Activated CD8-positive, alpha-beta T cell treated with anti-CD3 and anti-CD28 coated beads for 36 hours (primary cell): ENCODE results near the gene GLT8D1. TPM values are rescaled to one million over a fixed set of nuclear protein-coding genes. Genes with fewer than 3 reads are reported as not detected.
"Not testable (repeated sequence)": the region's sequence is repeated elsewhere in the genome, so short reads cannot be mapped to it uniquely, and the experiment has no call there.

Source experiments
- ATAC-seq: fragments of 200-7000 bp; cut with Tn5 transposase; one replicate; pipeline ENCODE4 v1.10.0; 2021; ENCODE audit warnings: mild to moderate bottlenecking, moderate library complexity
- CTCF ChIA-PET: fragments of 350-600 bp; sonication (Branson Sonifier 250); formaldehyde crosslinking; loops from one replicate; lab custom pipeline; 2021; ENCODE audit warnings: antibody characterized with exemption; lab: Charles Lee
- POLR2A ChIA-PET: fragments of 350-600 bp; sonication (Branson Sonifier 250); formaldehyde crosslinking; loops from one replicate; lab custom pipeline; 2021; ENCODE audit warnings: antibody characterized with exemption; lab: Charles Lee
- DNase-seq: peaks from one replicate; pipeline ENCODE4 v3.0.0-alpha.2; 2020
- H3K27ac Mint-ChIP-seq: one replicate; pipeline ENCODE4 v1.8.0; 2021; ENCODE audit warnings: mild to moderate bottlenecking, mixed read lengths
- H3K27me3 Mint-ChIP-seq: one replicate; pipeline ENCODE4 v1.8.0; 2021; ENCODE audit warnings: mixed read lengths
- H3K36me3 Mint-ChIP-seq: one replicate; pipeline ENCODE4 v1.8.0; 2021; ENCODE audit warnings: low read depth, mixed read lengths
- H3K4me1 Mint-ChIP-seq: one replicate; pipeline ENCODE4 v1.8.0; 2021; ENCODE audit warnings: low read depth, mixed read lengths
- H3K4me3 Mint-ChIP-seq: one replicate; pipeline ENCODE4 v1.8.0; 2021; ENCODE audit warnings: mild to moderate bottlenecking, moderate library complexity, mixed read lengths
- H3K9me3 Mint-ChIP-seq: one replicate; pipeline ENCODE4 v1.8.0; 2021; ENCODE audit warnings: mixed read lengths
- intact Hi-C: fragments of 100-400 bp; cut with micrococcal nuclease; formaldehyde crosslinking; loops from one replicate; pipeline ENCODE4 v1.10.0; 2022
- total RNA-seq, 2 experiments: library from RNA; stranded (reverse); gene quantifications; one replicate each; pipeline ENCODE4 v1.2.3, GENCODE V29; 2021
- TF ChIP-seq, protein P1 (sequence below): fragments of 200-600 bp; IDR thresholded peaks from one replicate; pipeline ENCODE4 v1.8.0; 2022; ENCODE audit warnings: antibody characterized with exemption, mild to moderate bottlenecking

The GLT8D1 gene
- total RNA-seq, 2 experiments from 2014 or later = 34.0 to 35.0 TPM

DNA sequence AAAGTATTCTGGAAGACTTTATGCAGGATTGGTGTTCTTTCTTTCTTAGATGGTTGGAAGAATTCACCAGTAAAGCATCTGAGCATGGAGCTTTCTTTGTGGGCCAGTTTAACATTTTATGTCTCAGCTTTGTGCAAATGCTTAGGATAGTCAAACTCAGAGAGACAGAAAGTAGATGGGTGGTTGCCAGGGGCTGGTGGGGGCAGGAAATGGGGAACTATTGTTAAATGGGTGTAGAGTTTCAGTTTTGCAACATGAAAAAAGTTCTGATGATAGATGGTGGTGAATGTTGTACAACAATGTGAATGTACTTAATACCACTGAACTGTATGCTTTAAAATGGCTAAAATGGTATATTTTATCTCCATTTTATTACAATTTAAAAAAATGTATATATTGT, 25.1 kb upstream of the GLT8D1 start:
- Mint-ChIP-seq H3K36me3 (peaks cover 65% of the 10 kb centered on the region), H3K27ac (no peak overlapping the region), H3K4me3 (no peak overlapping the region), H3K27me3 (no peaks in the 10 kb centered on the region), H3K9me3 (peaks cover 18% of the 10 kb centered on the region), H3K4me1 (peaks cover 7% of the 10 kb centered on the region)
- CTCF ChIA-PET = no interaction called here
- peak; percentile 14 for DNase-seq
- intact Hi-C loops = no loop called here
- TF ChIP-seq, protein P1, sequence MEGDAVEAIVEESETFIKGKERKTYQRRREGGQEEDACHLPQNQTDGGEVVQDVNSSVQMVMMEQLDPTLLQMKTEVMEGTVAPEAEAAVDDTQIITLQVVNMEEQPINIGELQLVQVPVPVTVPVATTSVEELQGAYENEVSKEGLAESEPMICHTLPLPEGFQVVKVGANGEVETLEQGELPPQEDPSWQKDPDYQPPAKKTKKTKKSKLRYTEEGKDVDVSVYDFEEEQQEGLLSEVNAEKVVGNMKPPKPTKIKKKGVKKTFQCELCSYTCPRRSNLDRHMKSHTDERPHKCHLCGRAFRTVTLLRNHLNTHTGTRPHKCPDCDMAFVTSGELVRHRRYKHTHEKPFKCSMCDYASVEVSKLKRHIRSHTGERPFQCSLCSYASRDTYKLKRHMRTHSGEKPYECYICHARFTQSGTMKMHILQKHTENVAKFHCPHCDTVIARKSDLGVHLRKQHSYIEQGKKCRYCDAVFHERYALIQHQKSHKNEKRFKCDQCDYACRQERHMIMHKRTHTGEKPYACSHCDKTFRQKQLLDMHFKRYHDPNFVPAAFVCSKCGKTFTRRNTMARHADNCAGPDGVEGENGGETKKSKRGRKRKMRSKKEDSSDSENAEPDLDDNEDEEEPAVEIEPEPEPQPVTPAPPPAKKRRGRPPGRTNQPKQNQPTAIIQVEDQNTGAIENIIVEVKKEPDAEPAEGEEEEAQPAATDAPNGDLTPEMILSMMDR = no peak
- ATAC-seq = no peak
- POLR2A ChIA-PET = no interaction called here

DNA sequence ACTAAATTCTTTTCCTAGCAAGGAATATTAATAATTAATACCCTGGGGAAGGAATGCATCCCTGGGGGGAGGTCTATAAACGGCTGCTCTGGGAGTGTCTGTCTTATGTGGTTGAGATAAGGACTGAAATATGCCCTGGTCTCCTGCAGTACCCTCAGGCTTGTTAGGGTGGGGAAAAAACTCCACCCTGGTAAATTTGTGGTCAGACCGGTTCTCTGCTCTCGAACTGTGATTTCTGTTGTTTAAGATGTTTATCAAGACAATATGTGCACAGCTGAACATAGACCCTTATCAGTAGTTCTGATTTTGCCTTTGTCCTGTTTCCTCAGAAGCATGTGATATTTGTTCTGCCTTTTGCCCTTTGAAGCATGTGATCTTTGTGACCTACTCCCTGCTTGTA, 23.2 kb upstream of the GLT8D1 start:
- CTCF ChIA-PET, POLR2A ChIA-PET, H3K27me3 Mint-ChIP-seq, H3K4me3 Mint-ChIP-seq, intact Hi-C loops, H3K4me1 Mint-ChIP-seq, H3K27ac Mint-ChIP-seq, ATAC-seq: not testable (repeated sequence)
- peak; percentile 12 for DNase-seq
- Mint-ChIP-seq H3K9me3 (peaks cover 18% of the 10 kb centered on the region), H3K36me3 (peaks cover 52% of the 10 kb centered on the region)

DNA sequence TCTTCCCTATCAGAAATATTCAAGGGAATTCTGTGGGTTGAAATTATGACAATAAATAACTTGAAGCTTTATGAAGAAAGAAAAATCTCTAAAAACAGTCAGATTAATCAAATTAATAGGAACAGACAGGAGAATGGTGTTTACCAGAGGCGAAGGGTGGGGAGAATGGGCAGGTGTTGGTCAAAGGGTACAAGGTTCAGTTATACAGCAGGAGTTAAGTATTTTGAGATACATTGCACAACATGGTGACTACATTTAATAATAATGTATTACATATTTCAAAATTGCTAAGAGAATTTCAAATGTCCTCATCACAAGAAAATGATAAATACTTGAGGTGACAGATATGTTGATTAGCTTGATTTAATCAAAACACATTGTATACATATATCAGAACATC, 18.9 kb upstream of the GLT8D1 start:
- Mint-ChIP-seq H3K27me3 (no peaks in the 10 kb centered on the region), H3K4me3 (no peak overlapping the region), H3K9me3 (peaks cover 11% of the 10 kb centered on the region), H3K27ac (no peak overlapping the region), H3K4me1 (peaks cover 21% of the 10 kb centered on the region), H3K36me3 (peaks cover 17% of the 10 kb centered on the region)
- POLR2A ChIA-PET = interaction anchor here (1.4 kb wide), 1 partner anchor 46 kb away, joined by 4 read pairs; the partner anchor contains the start of gene NEK4
- intact Hi-C loops = no loop called here
- no peak for ATAC-seq
- CTCF ChIA-PET = interaction anchor here (0.8 to 1.6 kb wide), 3 partner anchors 9 to 122 kb away, joined by 3 to 5 read pairs (median 3); no protein-coding TSS in a partner anchor
- DNase-seq = no peak
- TF ChIP-seq, protein P1 = no peak

DNA sequence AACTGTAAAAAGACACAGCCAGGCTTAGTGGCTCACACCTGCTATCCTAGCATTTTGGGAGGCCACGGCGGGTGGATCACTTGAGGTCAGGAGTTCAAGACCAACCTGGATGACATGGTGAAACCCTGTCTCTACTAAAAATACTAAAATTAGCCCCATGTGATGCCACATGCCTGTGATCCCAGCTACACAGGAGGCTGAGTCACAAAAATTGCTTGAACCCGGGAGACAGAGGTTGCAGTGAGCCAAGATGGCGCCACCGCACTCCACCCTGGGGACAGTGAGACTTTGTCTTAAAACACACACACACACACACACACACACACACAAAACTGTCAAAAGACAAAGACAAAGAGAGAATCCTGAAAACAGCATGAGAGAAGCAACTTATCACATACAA, 18.3 kb upstream of the GLT8D1 start:
- TF ChIP-seq, protein P1 = no peak
- peaks cover 9% of the 10 kb centered on the region for H3K9me3 Mint-ChIP-seq
- intact Hi-C loops = no loop called here
- H3K27ac Mint-ChIP-seq = no peak overlapping the region
- ChIA-PET POLR2A (interaction anchor here (1.4 kb wide), 1 partner anchor 47 kb away, joined by 4 read pairs; the partner anchor contains the start of gene NEK4), CTCF (interaction anchor here (0.8 to 1.6 kb wide), 2 partner anchors 9 to 18 kb away, joined by 3 to 5 read pairs; no protein-coding TSS in a partner anchor)
- DNase-seq (no peak), ATAC-seq (no peak)
- H3K27me3 Mint-ChIP-seq = no peaks in the 10 kb centered on the region
- H3K36me3 Mint-ChIP-seq = peaks cover 16% of the 10 kb centered on the region
- peaks cover 21% of the 10 kb centered on the region for H3K4me1 Mint-ChIP-seq
- no peak overlapping the region for H3K4me3 Mint-ChIP-seq

DNA sequence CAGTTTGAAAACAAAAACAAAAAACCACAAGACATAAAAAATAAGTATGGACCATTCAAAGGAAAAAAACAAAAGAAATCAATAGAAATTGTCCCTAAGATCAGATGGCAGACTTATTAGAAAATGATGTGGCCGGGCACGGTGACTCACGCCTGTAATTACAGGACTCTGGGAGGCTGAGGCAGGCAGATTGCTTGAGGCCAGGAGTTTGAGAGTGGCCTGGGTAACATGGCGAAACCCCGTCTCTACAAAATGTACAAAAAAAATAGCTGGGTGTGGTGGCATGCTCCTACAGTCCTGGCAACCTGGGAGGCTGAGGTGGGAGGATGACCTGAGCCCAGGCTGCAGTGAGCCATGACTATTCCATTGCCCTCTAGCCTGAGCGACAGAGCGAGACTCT, 16.9 kb upstream of the GLT8D1 start:
- ChIA-PET CTCF (no interaction called here), POLR2A (interaction anchor here (0.6 kb wide), 1 partner anchor 349 kb away, joined by 3 read pairs; no protein-coding TSS in a partner anchor)
- Mint-ChIP-seq H3K9me3 (peaks cover 4% of the 10 kb centered on the region), H3K27ac (no peak overlapping the region), H3K4me3 (no peak overlapping the region), H3K4me1 (peaks cover 21% of the 10 kb centered on the region), H3K27me3 (no peaks in the 10 kb centered on the region), H3K36me3 (peaks cover 14% of the 10 kb centered on the region)
- intact Hi-C loops = no loop called here
- ATAC-seq (no peak), DNase-seq (no peak)
- TF ChIP-seq, protein P1 = no peak
